ENCODE data around the gene BPHL. TPM values are rescaled to one million over a fixed set of nuclear protein-coding genes. Genes with fewer than 3 reads are reported as not detected.
A peak's percentile ranks its signal among the peaks of the same experiment; 100 is the strongest.

BPHL gene
- total RNA-seq, 6 experiments from 2014 or later, result 30.4 to 142 (median 68.6) TPM

DNA sequence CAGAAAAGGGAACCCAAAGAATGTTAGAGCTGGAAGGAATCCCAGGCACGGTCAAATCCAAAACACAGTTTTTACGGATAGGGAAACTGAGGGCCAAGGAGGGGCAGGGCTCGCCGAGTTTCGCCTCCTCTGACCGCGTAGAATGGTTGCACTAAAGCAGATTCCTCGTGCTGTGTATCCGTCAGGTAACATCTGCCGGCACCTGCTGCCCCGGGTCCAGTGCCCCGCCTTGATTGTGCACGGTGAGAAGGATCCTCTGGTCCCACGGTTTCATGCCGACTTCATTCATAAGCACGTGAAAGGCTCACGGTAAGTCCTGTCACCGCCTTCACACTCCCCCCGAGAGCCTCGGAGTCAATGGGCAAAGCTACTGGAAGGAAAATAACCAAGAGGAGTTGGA is 21.7 kb downstream of the BPHL start:
- no peaks in the 10 kb centered on the region for H3K9me3 ChIP-seq
- no peak overlapping the region for H3K4me3 ChIP-seq
- H3K27me3 ChIP-seq, result no peaks in the 10 kb centered on the region
- WGBS (ENCODE audit: insufficient coverage, low coverage, low lambda C conversion rate, missing lambda C conversion rate), result 92% methylated on average over 9 of the region's 20 CpGs
- TF ChIP-seq POLR2A (IDR thresholded peaks at IDR 0.05), result no peak
- TF ChIP-seq, protein P1, sequence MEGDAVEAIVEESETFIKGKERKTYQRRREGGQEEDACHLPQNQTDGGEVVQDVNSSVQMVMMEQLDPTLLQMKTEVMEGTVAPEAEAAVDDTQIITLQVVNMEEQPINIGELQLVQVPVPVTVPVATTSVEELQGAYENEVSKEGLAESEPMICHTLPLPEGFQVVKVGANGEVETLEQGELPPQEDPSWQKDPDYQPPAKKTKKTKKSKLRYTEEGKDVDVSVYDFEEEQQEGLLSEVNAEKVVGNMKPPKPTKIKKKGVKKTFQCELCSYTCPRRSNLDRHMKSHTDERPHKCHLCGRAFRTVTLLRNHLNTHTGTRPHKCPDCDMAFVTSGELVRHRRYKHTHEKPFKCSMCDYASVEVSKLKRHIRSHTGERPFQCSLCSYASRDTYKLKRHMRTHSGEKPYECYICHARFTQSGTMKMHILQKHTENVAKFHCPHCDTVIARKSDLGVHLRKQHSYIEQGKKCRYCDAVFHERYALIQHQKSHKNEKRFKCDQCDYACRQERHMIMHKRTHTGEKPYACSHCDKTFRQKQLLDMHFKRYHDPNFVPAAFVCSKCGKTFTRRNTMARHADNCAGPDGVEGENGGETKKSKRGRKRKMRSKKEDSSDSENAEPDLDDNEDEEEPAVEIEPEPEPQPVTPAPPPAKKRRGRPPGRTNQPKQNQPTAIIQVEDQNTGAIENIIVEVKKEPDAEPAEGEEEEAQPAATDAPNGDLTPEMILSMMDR (IDR thresholded peaks at IDR 0.05), result no peak
- DNase-seq, result no peak
- H3K36me3 ChIP-seq, result peaks cover 0 to 41% (median 14%) of the 10 kb centered on the region in 4 donors
- peaks cover 0 to 57% (median 22%) of the 10 kb centered on the region in 4 donors for H3K4me1 ChIP-seq
- ATAC-seq, result no peak
- intact Hi-C loops (cut with DNase I), result no loop called here
- peak overlapping the region; percentile 47 to 71 (median 67) for H3K27ac ChIP-seq

DNA sequence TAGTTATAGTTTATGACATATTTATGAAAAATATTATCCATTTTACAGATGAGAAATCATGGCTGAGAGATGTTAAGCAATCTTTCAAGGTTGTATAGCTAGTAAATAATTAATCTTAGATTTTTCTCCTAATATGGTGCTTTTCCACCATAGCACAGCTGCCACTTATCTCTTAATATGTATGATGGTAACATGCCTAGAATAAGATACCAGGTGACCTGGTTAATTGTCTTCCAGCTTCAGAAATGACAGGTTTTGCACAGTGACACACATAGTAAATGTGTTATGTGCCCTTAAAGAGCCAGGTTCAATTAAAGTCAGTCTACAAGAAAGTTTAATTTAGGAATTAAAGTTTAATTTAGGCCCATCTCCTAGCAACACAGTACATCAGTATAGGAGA is 24.0 kb downstream of the BPHL start:
- TF ChIP-seq, protein P1 (IDR thresholded peaks at IDR 0.05), result no peak
- TF ChIP-seq POLR2A (IDR thresholded peaks at IDR 0.05), result no peak
- H3K4me3 ChIP-seq, result no peak overlapping the region

DNA sequence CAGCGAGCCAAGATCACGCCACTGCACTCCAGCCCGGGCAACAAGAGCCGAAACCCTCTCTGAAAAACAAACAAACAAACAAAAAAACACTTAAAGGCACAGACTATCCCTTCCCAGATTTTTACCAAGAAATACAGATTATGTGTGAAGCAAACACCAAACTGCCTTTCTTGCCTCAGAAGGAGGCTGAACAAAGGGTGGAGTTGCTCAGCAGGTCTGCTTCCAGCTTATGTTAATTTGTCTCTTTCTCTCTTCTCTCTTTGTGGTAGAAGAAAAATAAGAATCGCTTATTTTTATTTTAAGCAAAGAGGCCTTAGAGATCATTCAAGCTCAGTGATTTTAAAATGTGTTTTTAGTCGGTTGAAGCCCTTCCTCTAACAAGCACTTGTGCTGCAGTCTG is 24.6 kb downstream of the BPHL start:
- Histone ChIP-seq H3K9me3 (no peaks in the 10 kb centered on the region), H3K27ac (no peak overlapping the region), H3K4me1 (peaks cover 0 to 32% (median 11%) of the 10 kb centered on the region in 4 donors), H3K36me3 (peaks cover 0 to 49% (median 21%) of the 10 kb centered on the region in 4 donors), H3K27me3 (no peaks in the 10 kb centered on the region), H3K4me3 (no peak overlapping the region)
- ATAC-seq (no peak), DNase-seq (no peak)
- TF ChIP-seq, protein P1 (IDR thresholded peaks at IDR 0.05), result no peak
- no peak for TF ChIP-seq POLR2A (IDR thresholded peaks at IDR 0.05)
- 80% methylated on average over 6 of the region's 6 CpGs for WGBS (ENCODE audit: insufficient coverage, low coverage, low lambda C conversion rate, missing lambda C conversion rate)
- intact Hi-C loops (cut with DNase I), result no loop called here

More for the DNA sequence above, 24.0 kb downstream of the BPHL start:
- no peaks in the 10 kb centered on the region for H3K27me3 ChIP-seq
- DNase-seq, result no peak
- H3K9me3 ChIP-seq, result no peaks in the 10 kb centered on the region
- H3K4me1 ChIP-seq, result peaks cover 0 to 38% (median 13%) of the 10 kb centered on the region in 4 donors
- H3K27ac ChIP-seq, result no peak overlapping the region
- peaks cover 0 to 47% (median 18%) of the 10 kb centered on the region in 4 donors for H3K36me3 ChIP-seq
- no peak for ATAC-seq
- intact Hi-C loops (cut with DNase I), result no loop called here

DNA sequence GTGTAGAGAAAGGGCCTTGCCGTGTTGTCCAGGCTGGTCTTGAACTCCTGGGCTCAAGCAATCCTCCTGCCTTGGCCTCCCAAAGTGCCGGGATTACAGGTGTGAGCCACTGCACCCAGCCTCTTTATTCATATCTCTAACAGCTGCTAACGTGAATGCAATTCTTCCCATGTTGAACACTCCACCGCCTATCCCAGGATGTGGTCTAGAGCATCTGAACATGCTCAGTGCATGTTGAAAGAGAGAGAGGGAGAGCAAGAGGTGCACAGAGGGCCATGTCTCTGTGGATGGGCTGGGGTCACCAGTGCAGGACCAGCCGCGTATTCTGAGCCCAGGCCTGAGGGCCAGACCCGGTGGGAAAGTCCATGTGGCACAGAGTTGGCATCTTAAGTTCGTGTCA is 26.1 kb downstream of the BPHL start:
- ATAC-seq (no peak), DNase-seq (no peak)
- TF ChIP-seq, protein P1 (IDR thresholded peaks at IDR 0.05), result no peak
- TF ChIP-seq POLR2A (IDR thresholded peaks at IDR 0.05), result no peak
- no peaks in the 10 kb centered on the region for H3K27me3 ChIP-seq
- peaks cover 0 to 55% (median 27%) of the 10 kb centered on the region in 4 donors for H3K36me3 ChIP-seq
- peaks cover 0 to 17% (median 4%) of the 10 kb centered on the region in 4 donors for H3K4me1 ChIP-seq
- no peaks in the 10 kb centered on the region for H3K9me3 ChIP-seq
- intact Hi-C loops (cut with DNase I), result no loop called here
- no peak overlapping the region for H3K27ac ChIP-seq
- 81% methylated on average over 7 of the region's 8 CpGs for WGBS (ENCODE audit: insufficient coverage, low coverage, low lambda C conversion rate, missing lambda C conversion rate)
- no peak overlapping the region for H3K4me3 ChIP-seq

Measured in right lobe of liver (tissue), 6 donors.